NCI-H2227 (cell line): Measurements from ENCODE around the gene PPARD.
"Not testable (repeated sequence)": the region's sequence is repeated elsewhere in the genome, so short reads cannot be mapped to it uniquely, and the experiment has no call there.

ENCODE experiments used
- DNase-seq: peaks from one replicate; lab custom pipeline; 2025; ENCODE audit not compliant: unreplicated experiment; lab: John Stamatoyannopoulos, UW

PPARD gene

DNA sequence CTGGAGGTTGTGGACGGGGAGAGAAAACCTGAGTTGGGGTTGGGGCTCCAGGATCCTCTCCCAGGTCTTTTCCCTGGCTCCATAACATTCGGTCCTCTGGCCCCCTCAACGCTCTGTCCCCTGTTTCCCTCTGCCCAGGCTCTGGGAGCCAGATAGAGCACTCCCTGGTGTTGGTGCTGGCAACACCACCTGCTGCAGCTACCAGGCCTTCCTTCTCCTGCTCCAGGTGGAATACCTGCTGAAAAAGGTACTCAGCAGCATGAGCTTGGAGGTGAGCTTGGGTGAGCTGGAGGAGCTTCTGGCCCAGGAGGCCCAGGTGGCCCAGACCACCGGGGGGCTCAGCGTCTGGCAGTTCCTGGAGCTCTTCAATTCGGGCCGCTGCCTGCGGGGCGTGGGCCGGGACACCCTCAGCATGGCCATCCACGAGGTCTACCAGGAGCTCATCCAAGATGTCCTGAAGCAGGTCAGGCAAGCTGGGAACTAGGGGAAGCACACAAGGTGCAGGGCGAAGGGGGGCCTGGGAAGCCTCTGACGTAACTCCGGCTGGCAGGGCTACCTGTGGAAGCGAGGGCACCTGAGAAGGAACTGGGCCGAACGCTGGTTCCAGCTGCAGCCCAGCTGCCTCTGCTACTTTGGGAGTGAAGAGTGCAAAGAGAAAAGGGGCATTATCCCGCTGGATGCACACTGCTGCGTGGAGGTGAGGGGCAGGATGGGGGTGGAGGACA, 30.1 kb upstream of the PPARD start:
- DNase-seq, result no peak

DNA sequence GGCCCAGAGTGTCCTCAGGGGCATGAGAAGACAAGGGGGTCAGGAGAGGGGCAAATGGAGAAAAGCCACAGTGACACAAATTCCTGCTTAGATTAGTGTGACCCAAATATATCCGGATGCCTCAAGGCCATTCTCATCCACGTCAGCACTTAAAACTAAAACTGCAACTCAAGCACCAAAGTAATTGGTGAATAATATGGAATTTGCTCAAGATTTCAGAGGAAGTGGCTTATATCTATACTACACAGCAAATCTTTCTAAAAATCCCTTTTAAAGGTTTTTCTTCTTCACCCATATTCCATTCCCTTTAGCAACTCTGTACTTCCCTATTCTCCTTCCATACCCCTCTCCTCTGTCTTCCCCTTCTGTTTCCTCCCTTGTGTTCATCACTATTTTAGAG, 29.6 kb upstream of the PPARD start:
- no peak for DNase-seq

DNA sequence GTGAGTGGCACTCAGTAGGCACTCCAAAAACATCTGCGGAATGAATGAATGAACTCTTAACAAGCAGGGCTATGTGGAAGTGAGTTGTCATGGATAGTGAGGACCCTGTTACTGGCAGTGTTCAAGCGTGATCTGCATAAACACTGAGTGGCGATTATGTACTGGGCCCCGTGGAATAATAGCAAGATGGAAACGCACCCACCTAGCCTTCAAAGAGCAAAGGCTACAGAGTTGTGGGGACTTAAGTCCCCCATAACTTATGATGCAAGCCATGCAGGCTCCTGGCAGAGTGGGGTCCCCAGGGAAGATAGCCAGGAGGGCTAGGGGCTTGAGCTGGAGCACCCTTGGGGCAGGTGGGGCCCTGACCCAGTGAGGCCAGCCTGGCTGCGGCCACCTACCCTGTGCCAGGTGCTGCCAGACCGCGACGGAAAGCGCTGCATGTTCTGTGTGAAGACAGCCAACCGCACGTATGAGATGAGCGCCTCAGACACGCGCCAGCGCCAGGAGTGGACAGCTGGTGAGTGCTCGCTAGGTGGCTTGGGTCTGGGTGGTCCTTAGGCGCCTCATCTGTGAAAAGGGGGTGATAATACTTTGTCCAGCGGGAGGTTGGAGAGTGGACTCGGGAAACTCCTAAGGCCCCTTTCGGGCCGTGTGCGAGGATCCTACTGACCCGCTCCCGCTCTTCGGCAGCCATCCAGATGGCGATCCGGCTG, 24.7 kb upstream of the PPARD start:
- peak; percentile 77 for DNase-seq

DNA sequence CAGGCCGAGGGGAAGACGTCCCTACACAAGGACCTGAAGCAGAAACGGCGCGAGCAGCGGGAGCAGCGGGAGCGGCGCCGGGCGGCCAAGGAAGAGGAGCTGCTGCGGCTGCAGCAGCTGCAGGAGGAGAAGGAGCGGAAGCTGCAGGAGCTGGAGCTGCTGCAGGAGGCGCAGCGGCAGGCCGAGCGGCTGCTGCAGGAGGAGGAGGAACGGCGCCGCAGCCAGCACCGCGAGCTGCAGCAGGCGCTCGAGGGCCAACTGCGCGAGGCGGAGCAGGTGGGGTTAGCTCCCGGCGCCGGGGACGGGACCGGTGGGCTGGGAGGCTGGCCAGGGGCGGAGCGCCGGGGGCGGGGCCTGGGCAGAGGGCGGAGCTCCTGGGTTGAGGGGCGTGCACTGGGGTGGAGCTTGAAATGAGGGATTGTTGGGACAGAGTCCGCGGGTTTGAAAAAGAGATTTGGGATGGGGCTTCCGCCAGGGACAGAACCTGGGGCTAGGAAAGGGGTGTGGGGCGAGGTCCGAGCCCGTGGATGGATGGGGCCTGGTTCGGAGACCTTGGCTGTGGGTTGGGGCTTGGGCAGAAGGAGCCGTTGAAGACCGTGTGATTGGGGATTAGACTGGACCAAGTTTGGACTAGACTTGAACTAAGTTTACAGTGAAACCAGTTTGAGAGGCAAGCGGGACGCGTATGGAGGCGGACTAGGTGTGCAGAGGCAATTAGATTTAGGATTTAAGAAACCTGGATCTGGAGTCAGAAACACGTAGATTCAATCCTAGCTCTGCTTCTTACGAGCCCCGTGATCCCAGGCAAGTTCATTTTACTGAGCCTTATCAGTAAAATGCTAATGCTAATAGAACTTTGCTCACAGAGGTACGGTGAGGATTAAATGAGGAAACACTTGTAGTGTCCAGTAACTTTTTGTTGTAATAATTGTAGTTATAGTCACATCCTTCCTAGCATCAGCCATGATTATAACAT, 23.9 kb upstream of the PPARD start:
- peak; percentile 93 for DNase-seq

DNA sequence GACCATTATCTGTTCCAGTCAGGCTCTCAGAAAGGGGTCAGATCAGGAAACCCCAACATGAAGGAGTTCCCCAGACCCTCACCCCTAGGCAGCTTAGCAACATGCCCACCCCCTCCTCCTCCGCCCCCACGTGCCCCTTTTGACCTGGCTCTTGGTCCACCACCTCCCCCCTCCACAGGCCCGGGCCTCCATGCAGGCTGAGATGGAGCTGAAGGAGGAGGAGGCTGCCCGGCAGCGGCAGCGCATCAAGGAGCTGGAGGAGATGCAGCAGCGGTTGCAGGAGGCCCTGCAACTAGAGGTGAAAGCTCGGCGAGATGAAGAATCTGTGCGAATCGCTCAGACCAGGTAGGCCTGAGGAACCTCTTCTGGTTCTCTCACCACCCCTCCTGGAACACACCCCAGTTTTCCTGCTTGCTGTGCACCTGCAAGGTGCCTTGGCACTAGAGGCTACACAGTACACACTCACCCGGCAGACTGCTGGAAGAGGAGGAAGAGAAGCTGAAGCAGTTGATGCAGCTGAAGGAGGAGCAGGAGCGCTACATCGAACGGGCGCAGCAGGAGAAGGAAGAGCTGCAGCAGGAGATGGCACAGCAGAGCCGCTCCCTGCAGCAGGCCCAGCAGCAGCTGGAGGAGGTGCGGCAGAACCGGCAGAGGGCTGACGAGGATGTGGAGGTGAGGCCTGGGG, 22.9 kb upstream of the PPARD start:
- DNase-seq, result no peak

DNA sequence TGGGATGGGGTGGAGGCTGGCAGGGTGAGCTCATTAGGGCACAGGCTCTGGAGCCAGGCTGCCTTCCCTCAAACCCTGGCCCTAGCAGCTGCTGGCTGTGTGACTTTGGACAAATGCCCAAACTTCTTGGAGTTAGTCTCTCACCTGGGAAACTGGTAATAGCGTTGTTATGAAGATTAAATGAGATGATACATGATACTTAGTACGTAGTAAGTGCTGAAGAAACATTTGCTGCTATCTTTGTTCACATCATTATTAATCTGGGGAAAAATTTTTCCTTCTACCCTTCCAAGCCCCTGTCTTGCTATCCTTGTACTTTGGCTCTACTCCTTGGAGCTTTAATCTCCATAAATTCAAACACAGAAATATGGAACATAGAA, 22.3 kb upstream of the PPARD start:
- DNase-seq, result no peak

DNA sequence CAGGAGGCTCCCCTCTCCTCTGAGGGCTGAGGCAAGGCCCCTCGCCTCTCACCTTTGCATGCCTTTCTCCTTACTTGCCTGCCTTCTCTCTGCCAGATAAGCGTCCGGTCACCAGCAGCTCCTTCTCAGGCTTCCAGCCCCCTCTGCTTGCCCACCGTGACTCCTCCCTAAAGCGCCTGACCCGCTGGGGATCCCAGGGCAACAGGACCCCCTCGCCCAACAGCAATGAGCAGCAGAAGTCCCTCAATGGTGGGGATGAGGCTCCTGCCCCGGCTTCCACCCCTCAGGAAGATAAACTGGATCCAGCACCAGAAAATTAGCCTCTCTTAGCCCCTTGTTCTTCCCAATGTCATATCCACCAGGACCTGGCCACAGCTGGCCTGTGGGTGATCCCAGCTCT, 21.3 kb upstream of the PPARD start:
- no peak for DNase-seq

DNA sequence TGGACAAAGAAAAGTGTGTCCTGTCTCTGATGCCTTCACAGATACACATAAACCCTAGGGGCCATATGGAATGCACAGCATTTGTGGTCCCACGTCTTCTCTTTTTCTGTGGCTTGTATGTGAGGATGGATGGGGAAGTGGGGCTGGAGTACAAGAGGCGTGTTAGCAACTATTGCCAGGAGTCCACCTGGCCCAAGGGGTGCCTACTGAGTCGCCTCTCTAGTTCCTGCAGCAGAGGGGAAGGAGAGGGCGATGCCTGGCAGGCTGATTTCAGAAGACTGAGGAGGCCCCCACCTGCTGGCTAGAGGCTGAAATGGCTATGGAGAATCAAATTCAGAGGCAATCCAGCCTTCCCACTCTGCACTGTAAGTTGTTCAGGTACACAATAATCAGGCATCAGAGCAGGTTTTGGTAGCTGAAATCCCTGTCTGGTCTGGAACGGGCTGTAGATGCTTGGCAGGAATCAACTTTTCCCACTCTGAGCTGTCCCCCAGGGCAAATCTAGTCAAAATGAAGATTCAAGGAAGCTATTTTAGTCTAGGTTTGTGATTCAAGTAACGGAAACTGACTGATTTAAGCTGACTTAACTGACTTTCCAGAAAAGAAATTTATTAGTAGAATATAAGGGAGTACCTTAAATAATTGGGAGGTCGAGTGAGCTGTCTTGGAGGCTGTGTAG, 14.9 kb upstream of the PPARD start:
- peak; percentile 60 for DNase-seq

DNA sequence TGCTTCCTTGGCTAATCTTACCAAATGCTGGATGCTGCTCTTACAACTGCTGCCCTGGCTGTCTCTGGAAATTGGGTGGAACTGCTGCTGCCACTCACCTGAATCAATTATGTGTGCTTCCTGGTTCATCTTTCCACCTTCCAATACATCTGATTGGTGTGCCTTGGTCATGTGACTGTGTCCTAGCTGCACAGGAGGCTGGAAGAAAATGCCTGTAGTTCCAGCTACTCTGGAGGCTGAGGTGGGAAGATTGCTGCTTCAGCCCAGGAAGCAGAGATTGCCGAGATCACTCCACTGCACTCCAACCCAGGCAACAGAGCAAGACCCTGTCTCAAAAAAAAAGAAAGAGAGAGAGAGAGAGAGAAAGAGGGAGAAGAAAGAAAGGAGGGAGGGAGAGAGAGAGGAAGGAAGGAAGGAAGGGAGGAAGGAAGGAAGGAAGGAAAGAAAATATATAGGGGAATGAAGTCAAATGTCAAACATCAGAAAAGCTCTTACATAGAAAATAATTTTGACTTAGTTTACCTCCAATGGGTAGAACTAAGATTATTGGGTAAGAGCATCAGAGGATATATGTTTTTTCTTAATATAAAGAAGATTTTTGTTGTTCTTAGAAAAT, 14.1 kb upstream of the PPARD start:
- peak; percentile 16 for DNase-seq

DNA sequence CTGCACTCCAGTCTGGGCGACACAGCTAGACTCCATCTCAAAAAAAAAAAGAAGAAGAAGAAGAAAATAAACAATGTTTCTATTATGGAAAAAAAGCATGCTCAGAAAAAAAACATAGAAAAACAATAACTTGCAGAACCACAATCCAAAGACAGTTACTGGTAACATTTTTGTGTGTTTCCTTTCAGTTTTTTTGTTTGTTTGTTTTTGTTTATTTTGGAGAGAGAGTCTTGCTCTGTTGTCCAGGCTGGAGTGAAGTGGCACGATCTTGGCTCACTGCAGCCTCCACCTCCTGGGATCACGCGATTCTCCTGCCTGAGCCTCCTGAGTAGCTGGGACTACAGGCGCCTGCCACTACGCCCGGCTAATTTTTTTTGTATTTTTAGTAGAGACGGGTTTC, 13.4 kb upstream of the PPARD start:
- not testable (repeated sequence) for DNase-seq

DNA sequence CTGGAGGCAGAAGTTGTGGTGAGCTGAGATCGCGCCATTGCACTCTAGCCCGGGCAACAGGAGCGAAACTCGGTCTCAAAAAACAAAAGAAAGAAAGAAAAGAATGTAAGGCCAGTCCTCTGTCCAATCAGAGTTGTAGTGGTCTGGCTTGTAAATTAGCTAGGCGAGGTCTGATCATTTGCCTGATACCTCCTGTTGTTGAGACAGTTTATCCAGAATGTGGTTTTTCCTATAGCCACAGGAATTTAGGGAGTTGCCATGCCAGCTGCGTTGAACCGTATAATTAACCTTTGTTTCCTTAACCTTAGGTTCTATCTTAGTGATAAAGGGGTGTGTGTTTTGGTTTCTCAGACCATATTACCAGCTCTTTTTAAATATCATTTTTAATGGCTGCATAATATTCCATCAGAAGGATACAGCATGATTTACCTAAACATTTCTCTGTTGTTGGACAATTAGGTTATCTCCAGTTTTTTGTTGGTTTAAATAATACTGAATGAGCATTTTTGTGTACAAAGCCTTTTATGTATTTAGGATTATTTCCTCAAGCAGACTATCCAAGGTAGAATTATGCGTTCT, 11.7 kb upstream of the PPARD start:
- no peak for DNase-seq

DNA sequence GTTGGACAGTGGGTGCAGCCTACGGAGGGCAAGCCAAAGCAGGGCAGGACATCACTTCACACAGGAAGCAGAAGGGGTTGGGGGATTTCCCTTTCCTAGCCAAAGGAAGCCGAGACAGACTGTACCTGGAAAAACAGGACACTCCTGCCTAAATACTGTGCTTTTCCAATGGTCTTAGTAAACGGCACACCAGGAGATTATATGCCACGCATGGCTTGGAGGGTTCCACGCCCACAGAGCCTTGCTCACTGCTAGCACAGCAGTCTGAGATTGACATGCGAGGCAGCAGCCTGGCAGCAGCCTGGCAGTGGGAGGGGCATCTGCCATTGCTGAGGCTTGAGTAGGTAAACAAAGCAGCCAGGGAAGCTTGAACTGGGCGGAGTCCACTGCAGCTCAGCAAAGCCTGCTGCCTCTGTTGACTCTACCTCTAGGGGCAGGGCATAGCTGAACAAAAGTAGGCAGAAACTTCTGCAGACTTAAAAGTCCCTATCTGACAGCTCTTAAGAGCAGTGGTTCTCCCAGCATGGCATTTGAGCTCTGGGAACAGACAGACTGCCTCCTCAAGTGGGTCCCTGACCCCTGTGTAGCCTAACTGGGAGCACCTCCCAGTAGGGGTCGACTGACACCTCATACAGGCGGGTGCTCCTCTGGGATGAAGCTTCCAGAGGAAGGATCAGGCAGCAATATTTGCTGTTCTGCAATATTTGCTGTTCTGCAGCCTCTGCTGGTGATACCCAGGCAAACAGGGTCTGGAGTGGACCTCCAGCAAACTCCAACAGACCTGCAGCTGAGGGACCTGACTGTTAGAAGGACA, 10.1 kb upstream of the PPARD start:
- DNase-seq, result peak; percentile 44

DNA sequence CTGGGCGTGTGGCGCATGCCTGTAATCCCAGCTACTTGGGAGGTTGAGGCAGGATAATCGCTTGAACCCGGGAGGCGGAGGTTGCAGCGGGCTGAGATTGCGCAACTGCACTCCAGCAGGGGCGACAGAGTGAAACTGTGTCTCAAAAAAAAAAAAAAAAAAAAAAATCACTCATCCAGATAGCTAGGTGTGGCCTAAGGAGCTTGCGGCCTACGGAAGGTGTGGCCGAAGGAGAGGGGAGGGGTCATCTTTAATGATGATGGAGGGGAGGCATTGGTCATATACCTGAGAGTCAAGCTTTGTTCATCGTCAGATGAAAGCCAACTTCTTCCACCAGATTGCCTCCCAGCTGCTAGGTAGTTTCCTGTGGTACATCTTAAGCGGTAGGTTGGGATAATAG, 801 bp upstream of the PPARD start:
- no peak for DNase-seq

DNA sequence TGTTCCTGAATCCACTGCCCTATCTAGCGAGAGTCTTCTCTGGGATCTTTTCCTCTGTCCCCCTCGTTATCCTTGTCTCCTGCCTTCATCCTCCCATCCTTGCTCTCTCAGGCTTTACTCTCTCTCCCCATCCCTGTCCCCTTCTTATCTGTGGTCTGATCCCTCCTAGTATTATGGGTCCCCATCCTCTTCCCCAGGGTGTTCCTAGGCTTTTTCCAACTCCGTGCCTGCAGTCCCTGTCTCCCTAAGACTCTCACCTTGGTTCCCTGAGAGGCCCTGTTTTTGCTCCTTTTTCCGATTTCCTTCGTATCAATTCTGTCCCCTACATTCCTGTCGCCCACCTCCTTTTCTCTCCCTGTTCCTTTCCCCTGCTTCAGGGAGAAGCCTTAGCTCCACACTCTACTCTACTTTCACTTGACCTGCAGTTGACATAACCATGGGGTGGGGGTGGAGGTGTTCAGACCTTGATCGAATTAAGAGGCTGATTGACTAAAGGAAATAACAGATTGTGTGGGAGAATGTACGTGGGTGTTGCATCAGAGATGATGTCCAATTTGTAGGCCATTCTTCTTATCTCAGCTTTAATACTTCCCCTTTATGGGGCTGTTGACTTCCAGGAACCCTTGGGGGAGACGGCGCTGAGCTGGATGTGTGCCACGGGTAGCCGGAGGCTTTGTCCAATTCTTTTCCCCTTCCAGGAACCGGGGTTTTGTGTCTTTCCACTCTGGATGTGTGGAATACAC, 905 bp downstream of the PPARD start:
- DNase-seq, result no peak

DNA sequence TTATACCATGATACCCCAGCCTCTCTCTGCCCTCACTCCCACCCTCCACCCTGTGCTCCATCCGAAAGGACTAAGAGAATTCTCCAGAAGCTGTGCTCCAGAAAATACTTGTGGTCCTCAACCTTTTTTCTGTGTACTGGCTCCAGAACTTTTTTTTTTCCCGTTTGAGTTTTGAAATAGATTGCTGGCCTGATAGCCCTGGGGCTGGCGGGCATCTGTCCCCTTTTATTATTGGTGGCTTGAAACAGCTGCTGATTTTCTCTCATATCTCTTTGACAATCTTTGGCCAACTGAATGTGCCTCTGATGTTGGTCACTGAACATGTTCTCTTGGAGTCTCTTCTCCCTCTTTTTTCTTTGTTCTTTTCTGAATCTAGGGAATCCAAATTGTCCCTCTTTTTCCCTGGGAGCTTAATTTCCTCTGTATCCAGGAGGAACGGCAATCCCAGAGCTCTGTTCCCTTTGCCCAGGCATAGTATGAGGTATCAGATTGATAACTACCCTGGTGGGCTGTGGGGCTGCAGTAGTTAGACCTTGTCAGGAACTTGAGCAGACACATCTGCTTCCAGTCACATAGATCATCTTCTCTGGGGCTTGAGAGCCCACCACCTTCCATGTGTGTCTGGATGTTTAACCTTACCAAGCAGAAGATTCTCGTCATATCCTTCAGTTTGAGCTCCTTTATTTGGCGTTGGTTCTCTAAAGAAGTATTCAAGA, 1.6 kb downstream of the PPARD start:
- DNase-seq, result no peak

DNA sequence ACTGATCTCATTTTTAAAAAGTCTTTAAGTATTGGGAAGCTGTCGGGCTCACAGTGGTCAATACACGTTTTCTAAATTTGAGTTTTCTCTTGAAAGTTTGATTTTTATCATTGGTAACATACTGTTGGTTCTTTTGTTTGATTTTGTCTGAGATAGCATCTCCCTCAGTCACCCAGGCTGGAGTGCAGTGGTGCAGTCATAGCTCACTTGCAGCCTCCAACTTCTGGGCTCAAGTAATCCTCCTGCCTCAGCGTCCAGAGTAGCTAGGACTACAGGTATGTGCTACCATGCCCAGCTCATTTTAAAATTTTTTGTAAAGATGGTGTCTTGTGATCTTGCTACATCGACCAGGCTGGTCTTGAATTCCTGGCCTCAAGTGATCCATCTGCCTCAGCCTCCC, 9.1 kb downstream of the PPARD start:
- DNase-seq, result no peak

DNA sequence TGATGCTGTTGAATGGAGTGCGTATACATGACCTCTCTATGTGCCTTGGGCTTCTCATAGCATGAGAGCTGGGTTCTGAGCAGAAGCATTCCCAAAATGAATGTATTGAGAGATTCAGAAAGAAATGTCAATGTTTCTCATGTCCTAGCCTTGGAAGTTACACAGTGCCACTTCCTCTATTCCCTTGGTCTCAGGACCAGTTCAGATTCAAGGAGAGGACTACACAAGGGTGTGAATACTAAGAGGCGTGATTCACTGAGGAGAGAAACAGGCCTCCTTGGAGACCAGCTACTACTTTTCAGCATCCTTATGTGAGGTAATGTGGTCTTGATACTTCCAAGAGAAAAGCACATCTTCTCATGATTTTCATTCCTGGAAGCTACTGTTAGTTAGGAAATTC, 10.4 kb downstream of the PPARD start:
- DNase-seq, result no peak
